Measurements from ENCODE around the gene TBCE.

- TF ChIP-seq ZBTB5 (IDR thresholded peaks at IDR 0.05) (no peak), ZNF184 (CRISPR knock-in tag; IDR thresholded peaks at IDR 0.05) (no peak), ZBTB43 (CRISPR knock-in tag; IDR thresholded peaks at IDR 0.05) (no peak), BRF2 (IDR thresholded peaks at IDR 0.05; ENCODE audit: borderline replicate concordance, insufficient read depth, insufficient read length) (no peak), EZH2 (IDR thresholded peaks at IDR 0.05; ENCODE audit: borderline replicate concordance, low read depth, low read length) (no peak), KAT2B (IDR thresholded peaks at IDR 0.05; ENCODE audit: low read depth, low read length) (no peak), SOX6 (IDR thresholded peaks at IDR 0.05) (no peak)
Observed at GRCh38 chr1:235423214-235423652, 56.0 kb downstream of the TBCE start.
